Cardiac septum (tissue), 1 donor: Measurements from ENCODE around the gene NAALADL2. TPM values are rescaled to one million over a fixed set of nuclear protein-coding genes. Genes with fewer than 3 reads are reported as not detected.
"Not testable (repeated sequence)": the region's sequence is repeated elsewhere in the genome, so short reads cannot be mapped to it uniquely, and the experiment has no call there.

ENCODE experiments used
- DNase-seq: peaks from one replicate; pipeline ENCODE4 v3.0.0-alpha.2; 2020; ENCODE audit warnings: low spot score
- intact Hi-C: fragments of 100-400 bp; cut with DNase I; formaldehyde crosslinking; loops from one replicate; pipeline ENCODE4 v1.14.0; 2022
- total RNA-seq: library from RNA; stranded (reverse); fragmentation: NEBNext Ultra II Directional; extraction: Animal tissue kit (Norgen Biotek cat#: 25700); gene quantifications from one replicate; pipeline ENCODE4 v1.2.1, GENCODE V29; 2021
- donor health status: DM: no; HTN: no; CAD: no.

NAALADL2 gene
- total RNA-seq, 1 donor from 2014 or later = 10.4 TPM

- DNase-seq = no peak
- intact Hi-C loops = no loop called here
Measured at GRCh38 chr3:175233957-175234940, 375.1 kb downstream of the NAALADL2 start.

DNA sequence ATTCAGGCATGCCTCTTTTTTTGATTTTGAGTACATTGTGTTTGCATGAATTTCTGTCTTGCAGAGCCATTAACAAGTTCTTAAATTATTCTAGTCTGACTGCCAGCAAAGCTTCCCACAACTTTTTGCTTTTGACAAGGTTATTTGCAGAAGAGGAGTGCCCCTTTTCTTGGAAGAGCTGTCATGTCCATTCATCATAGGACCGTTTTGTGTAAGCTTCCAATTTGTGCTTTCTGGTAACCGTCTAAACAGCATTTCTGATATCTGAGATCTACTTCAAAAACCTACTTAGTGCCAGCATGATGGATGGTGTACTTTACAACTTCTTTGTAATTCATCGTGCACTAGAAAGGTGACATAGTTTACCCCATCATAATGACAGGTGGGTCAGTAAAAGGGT is 379.7 kb downstream of the NAALADL2 start:
- intact Hi-C loops = no loop called here
- no peak for DNase-seq

- no peak for DNase-seq
- intact Hi-C loops = no loop called here
Measured at GRCh38 chr3:175240921-175241320, 381.8 kb downstream of the NAALADL2 start.

GRCh38 chr3:175242243-175242642 is 383.1 kb downstream of the NAALADL2 start:
- DNase-seq = no peak
- intact Hi-C loops = no loop called here

DNA sequence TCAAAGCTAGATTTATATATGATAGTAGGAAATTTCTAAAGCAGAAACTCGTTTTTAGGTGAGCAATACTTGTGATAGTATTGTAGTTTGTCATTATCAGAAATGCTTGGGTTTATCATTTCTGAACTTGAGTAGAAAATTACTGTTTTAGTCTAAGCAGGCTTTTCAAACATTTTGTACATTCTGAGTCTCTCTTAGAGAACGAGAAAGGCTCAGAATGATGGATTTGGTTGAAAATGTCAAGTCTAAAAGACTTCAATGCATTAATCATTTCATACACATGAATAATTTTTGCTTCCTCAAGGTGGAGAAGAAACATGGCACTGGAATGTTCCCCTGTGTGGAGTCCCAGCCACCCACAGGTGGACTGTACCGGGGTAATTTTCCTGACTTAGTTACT is 387.1 kb downstream of the NAALADL2 start:
- intact Hi-C loops = no loop called here
- DNase-seq = no peak

DNA sequence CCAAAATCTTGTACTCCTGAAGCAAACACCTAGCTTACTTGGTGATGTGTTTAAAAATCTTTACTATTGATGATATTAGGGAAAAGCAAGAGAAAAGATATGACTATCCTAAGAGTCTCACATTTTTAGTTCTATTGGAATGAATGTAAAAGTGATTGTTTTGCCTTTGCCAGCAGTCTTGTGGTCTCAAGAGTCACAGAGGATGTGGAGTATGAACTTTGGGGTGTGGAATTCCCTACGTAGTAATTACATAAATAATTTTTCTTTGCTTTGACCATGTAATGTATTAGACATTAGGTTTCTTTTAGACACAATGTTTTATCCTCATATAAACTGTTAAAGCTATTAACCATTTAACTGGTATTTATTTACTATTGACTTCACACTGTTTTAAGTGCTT is 387.6 kb downstream of the NAALADL2 start:
- intact Hi-C loops = no loop called here
- no peak for DNase-seq

DNA sequence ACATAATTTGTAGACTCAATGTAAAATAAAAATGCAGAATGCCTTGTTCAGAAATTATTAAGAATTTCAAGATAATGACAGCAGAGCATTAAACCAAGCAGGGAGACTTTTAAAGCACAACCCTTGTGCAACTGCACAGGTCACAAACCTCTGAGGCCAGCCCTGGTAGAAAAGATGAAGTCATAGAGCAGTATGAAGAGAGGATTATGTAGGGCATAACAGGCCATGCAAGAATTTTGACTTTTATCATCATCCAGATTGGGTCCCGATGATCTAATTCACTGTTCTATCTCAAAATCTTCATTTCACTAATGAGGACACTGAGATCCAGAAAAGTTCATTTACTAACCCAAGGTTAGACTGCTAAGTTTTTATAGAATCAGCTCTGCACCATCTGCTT is 388.5 kb downstream of the NAALADL2 start:
- no peak for DNase-seq
- intact Hi-C loops = no loop called here

DNA sequence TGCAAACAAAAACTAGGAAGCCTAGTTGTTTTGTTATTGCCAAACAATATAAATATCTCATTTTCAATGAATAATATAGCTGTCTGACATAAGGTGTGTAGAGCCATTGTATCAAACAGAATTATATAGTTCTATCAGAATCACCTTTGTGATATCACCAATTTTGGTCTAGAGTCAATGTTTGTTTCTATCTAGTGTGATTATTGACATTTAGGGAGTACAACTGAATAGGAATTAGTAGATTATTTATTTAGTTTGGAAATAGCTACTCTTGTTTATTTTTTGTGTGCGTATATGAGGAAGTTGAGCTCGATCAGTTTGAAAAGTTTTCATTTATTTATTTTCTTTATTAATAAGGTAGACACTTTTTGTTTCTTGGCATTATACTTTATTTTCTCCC is 389.7 kb downstream of the NAALADL2 start:
- intact Hi-C loops = no loop called here
- no peak for DNase-seq

DNA sequence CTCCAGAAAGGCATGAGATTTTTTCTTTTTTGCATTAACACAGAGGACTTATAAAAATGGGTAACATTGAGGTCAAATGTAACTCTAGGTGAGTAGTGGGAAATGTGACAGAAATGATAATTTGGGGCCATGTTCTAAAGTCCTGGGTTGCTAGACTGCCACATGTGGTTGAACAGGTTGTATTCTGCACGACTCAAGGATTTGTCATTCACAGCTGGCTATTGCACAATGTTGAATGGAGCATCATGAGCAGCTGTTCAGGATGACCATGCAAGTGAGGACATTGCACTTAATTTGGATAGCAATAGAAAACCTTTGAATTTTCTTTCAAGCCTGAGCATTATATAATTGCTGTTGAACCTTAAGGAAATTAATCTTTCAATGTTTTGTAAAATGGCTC is 396.6 kb downstream of the NAALADL2 start:
- intact Hi-C loops = no loop called here
- no peak for DNase-seq

DNA sequence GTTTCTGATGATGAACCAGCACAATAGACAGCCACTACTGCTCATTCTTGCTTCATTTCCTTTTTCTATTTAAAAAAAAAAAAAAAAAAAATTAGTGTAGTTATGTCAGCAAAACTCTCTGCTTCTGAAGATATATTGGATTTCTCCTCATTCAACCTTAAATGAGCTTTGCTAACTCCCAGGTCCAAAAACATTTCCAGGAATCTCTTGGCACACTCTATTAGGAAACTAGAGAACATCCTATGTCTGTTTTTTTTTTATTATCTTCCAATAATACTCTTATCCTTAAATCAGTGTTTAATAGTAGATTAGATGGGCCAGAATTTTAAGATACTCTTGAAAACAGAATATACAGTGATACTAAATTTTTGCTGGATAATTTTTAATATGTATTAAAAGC is 398.0 kb downstream of the NAALADL2 start:
- DNase-seq = no peak
- intact Hi-C loops = no loop called here

- intact Hi-C loops = no loop called here
- DNase-seq = no peak
Measured at GRCh38 chr3:175258763-175259162, 399.6 kb downstream of the NAALADL2 start.

GRCh38 chr3:175260145-175260794 is 401.1 kb downstream of the NAALADL2 start:
- no peak for DNase-seq
- intact Hi-C loops = no loop called here

GRCh38 chr3:175266478-175266877 is 407.3 kb downstream of the NAALADL2 start:
- intact Hi-C loops = no loop called here
- no peak for DNase-seq

DNA sequence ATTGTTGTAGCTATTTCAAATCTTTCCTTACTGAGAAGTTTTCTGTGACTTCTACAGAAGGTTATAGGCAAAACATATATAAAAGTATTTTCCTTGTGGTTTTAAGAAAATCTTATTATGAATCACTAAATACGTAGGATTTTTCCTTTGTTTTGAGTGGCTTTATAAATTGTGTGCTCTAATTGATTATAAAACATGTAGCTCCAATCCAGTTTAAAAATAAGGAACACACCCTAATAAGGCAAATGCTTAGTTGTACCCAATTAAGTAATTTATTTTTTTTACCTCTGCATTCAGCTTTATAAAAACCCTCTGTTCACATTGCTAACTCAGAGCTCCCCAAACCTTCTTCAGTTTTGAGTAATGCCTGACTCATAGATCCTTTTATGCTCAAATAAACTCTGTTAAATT is 408.0 kb downstream of the NAALADL2 start:
- intact Hi-C loops = no loop called here
- DNase-seq = no peak

DNA sequence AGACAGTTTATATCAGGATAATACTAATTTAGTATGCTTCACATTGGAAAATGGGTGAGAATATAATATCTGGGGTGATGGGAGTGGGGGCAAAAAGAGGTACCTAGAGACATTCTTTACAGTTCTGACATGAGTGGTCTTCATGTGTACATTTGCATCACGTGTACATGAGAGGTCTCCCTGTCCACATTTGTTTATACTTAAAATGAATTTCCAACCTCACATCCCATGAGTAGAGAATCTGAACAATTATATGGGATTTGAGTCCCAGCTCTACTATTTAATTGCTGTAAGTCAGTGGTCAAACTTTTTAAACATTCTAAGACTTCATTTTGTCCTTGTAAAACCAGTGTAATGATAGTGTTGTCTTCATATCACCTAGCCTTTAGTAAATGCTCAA is 408.4 kb downstream of the NAALADL2 start:
- DNase-seq = no peak
- intact Hi-C loops = no loop called here

DNA sequence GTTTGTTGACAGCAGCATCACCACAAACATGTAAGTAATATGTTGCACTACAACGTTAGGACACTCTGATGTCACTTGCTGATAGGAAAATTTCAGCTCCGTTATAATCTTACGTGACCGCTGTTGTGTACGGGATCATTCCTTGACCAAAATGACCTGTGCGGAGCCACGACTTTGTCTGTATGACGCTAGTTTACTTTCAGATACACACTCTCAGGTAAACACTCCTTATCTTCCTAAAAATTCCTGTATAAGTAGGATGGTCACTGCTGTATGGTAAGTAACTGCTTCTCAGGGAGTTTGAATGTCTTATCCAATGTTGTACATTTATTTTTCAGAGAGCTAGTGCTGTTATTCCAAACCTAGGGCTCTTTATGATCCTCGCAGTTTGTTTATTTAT is 410.3 kb downstream of the NAALADL2 start:
- intact Hi-C loops = no loop called here
- no peak for DNase-seq

DNA sequence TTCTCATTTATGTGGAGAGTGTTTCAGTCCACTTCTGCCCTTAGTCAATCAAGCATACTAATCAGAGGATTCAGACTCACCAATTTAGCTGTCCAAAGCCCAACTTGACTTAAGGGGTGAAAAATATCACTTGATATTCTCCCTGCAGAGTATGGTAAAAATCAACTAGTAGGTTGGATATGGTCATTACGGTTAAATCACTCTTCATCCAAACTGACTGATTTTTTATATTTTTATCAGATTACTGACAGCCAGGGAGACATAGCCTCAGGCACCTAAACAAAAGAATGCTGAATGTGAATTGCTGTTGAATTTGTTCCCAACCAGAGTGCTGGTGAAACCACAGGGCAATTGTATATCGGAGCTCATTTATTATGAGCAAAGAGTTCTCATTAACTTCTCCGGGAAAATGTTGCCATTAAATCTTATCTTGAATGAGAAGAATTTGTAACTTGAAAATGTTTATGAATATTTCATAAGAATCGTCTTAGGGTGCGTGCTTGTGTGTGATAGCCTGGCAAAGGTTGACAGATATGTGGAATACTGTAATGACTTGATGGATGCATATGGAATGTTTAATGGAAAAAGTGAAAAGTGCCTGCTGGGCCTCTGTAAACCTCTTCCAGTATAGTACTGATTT is 411.2 kb downstream of the NAALADL2 start:
- DNase-seq = no peak
- intact Hi-C loops = no loop called here

- DNase-seq = no peak
- intact Hi-C loops = no loop called here
Measured at GRCh38 chr3:175270866-175271265, 411.7 kb downstream of the NAALADL2 start.

DNA sequence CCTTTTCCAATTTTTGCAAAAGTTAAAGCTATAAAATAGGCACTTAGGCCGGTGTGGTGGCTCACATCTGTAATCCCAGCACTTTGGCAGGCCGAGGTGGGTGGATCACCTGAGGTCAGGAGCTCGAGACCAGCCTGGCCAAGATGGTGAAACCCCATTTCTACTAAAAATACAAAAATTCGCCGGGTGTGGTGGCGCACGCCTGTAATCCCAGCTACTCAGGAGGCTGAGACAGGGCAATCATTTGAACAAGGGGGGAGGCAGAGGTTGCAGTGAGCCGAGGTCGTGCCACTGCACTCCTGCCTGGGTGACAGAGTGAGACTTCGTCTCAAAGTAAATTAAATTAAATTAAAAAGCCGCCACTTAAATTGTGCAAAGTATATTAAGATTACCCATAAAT is 412.3 kb downstream of the NAALADL2 start:
- intact Hi-C loops, DNase-seq: not testable (repeated sequence)

- DNase-seq = no peak
- intact Hi-C loops = no loop called here
Measured at GRCh38 chr3:175272392-175272791, 413.3 kb downstream of the NAALADL2 start.

DNA sequence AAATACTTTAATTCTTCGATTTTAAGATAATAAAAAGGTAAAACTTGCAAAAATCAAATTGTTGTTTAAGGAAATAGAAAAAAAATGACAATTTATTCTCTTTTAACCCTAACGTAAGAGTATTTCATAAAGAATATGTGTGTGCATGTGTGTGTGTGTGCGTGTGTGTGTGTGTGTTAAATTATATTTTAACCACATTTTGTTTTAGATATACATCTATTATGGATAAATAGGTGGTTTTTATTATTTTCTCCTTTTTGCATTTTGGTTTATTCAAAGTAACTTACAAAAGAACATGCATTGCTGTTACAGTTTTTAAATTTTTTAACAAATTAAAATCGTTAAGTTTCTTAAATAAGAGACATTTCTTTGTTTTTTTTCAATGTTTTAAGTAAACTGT is 414.4 kb downstream of the NAALADL2 start:
- DNase-seq = no peak
- intact Hi-C loops = no loop called here
